AG09309 (cell line): ENCODE results near the gene CFAP58.

Experiments used
- DNase-seq: peaks from one replicate; pipeline ENCODE4 v3.0.0-alpha.2; 2010; ENCODE audit warnings: low read depth
- H3K4me3 ChIP-seq: 2 replicates; pipeline ENCODE4 v1.5.1; 2011; ENCODE audit warnings: mild to moderate bottlenecking, low read depth, low read length, moderate library complexity; ENCODE audit not compliant: control insufficient read depth
- TF ChIP-seq, protein P1 (sequence below): IDR thresholded peaks from 2 replicates; pipeline ENCODE4 v1.5.1; 2011; ENCODE audit warnings: mild to moderate bottlenecking, low read depth, low read length, inconsistent platforms; ENCODE audit not compliant: insufficient read depth, control insufficient read depth; ENCODE audit errors: missing control alignments

The CFAP58 gene

DNA sequence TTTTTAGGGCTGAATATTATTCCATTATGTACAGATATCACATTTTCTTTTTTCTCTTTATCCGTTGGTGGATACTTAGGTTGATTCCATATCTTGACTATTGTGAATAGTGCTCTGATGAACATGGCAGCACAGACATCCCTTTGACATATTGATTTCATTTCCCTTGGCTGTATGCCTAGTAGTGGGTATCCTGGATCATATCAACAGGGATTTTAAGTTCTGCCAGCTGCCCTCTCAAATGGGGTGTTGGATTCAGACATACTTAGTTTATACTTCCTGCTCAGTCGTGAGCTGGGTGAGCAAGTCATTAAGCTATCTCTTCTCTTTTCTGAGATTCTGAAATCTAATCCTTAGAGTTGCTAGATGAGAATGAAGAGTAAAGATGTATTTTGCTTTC, 147.8 kb downstream of the CFAP58 start:
- TF ChIP-seq, protein P1, sequence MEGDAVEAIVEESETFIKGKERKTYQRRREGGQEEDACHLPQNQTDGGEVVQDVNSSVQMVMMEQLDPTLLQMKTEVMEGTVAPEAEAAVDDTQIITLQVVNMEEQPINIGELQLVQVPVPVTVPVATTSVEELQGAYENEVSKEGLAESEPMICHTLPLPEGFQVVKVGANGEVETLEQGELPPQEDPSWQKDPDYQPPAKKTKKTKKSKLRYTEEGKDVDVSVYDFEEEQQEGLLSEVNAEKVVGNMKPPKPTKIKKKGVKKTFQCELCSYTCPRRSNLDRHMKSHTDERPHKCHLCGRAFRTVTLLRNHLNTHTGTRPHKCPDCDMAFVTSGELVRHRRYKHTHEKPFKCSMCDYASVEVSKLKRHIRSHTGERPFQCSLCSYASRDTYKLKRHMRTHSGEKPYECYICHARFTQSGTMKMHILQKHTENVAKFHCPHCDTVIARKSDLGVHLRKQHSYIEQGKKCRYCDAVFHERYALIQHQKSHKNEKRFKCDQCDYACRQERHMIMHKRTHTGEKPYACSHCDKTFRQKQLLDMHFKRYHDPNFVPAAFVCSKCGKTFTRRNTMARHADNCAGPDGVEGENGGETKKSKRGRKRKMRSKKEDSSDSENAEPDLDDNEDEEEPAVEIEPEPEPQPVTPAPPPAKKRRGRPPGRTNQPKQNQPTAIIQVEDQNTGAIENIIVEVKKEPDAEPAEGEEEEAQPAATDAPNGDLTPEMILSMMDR, result no peak
- no peak overlapping the region for H3K4me3 ChIP-seq
- no peak for DNase-seq

DNA sequence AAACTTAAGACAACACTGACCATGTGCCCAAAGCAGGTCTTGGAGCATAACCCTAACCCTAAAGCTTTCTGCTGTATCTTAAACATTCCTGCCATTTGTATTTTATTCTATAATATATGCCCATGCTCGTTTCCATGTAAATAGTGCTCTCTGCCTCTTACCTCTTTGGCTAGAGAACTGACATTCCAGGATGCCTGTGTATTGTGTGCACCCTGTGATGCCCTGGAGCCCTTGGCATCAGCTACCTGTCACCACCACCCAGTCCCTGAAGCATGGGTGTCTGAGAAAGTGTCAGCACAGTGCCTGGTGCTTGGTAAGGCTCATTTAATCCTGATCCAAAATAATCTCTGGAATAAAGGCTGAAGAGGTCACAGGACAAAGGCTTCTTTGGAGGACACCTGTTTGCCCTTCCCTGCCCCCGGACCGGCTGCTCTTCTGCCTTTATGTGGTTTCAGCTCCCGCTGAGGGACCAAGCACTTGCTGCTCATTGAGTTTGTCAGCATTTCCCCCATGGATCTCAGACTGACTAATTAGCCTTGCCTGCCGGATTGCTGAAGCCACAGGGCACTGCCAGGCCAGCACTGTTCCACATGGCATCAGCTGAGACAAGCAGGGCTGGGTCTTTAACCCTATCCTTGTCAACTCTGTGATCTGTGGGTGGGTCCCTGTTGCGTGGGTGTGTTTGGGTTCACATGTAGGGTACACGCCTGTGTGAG, 148.4 kb downstream of the CFAP58 start:
- DNase-seq, result no peak
- TF ChIP-seq, protein P1, result no peak
- no peak overlapping the region for H3K4me3 ChIP-seq

DNA sequence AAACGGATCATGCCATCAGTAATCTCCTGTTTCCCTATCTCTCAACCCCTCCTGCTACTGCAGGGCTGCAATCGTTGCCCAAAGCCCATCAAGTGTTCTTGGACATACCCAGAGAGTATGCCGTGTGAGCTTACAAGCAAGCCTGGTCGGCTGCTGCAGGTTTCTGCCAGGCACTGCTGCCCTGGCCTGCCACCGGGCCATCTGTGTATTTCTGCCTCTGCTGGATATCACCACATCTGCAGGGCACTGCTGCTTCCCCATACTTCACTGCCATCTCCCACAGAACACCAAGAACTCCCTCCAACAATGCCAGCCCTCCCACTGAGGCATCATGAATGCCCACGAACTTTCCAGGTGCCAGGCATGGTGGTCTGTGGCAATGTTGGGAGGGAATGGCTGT, 149.3 kb downstream of the CFAP58 start:
- no peak for DNase-seq
- TF ChIP-seq, protein P1, result no peak
- no peak overlapping the region for H3K4me3 ChIP-seq
